HG03064 (cell line): ENCODE measurements around the gene SEC24D.
"Not testable (repeated sequence)": the region's sequence is repeated elsewhere in the genome, so short reads cannot be mapped to it uniquely, and the experiment has no call there.

Experiments used
- ATAC-seq: cut with Tn5 transposase; IDR thresholded peaks from one replicate; pipeline ENCODE4 v1.9.1; 2021; ENCODE audit warnings: low read depth; ENCODE audit not compliant: unreplicated experiment

SEC24D gene, protein sequence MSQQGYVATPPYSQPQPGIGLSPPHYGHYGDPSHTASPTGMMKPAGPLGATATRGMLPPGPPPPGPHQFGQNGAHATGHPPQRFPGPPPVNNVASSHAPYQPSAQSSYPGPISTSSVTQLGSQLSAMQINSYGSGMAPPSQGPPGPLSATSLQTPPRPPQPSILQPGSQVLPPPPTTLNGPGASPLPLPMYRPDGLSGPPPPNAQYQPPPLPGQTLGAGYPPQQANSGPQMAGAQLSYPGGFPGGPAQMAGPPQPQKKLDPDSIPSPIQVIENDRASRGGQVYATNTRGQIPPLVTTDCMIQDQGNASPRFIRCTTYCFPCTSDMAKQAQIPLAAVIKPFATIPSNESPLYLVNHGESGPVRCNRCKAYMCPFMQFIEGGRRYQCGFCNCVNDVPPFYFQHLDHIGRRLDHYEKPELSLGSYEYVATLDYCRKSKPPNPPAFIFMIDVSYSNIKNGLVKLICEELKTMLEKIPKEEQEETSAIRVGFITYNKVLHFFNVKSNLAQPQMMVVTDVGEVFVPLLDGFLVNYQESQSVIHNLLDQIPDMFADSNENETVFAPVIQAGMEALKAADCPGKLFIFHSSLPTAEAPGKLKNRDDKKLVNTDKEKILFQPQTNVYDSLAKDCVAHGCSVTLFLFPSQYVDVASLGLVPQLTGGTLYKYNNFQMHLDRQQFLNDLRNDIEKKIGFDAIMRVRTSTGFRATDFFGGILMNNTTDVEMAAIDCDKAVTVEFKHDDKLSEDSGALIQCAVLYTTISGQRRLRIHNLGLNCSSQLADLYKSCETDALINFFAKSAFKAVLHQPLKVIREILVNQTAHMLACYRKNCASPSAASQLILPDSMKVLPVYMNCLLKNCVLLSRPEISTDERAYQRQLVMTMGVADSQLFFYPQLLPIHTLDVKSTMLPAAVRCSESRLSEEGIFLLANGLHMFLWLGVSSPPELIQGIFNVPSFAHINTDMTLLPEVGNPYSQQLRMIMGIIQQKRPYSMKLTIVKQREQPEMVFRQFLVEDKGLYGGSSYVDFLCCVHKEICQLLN

GRCh38 chr4:118835571-118836300 lies at the start of gene SEC24D:
TSS of gene SEC24D (minus strand) at chr4:118836126. CDS start at chr4:118833696, 2,430 bp downstream.
- ATAC-seq, result peak; percentile 71

GRCh38 chr4:118884716-118885115 lies 48.8 kb upstream of the SEC24D start:
- no peak for ATAC-seq

DNA sequence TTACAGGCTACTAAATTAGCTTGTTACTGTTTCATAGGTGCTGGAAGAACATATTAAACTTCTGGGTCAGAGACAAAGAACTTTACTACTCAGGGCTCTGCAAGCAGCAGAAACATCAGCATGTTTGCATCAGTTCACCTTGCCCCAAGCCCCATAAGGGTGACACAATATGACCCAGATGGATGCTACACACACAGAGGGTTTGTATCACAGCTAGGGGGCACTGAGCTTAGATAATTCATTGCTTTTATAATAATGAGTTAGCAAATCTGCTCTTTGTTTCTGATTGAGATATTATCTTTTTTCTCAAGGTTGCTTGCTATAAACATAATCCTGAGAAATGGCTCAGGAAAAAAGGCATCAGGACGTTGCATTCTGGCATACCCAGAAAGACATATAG lies 47.9 kb upstream of the SEC24D start:
- ATAC-seq, result no peak

DNA sequence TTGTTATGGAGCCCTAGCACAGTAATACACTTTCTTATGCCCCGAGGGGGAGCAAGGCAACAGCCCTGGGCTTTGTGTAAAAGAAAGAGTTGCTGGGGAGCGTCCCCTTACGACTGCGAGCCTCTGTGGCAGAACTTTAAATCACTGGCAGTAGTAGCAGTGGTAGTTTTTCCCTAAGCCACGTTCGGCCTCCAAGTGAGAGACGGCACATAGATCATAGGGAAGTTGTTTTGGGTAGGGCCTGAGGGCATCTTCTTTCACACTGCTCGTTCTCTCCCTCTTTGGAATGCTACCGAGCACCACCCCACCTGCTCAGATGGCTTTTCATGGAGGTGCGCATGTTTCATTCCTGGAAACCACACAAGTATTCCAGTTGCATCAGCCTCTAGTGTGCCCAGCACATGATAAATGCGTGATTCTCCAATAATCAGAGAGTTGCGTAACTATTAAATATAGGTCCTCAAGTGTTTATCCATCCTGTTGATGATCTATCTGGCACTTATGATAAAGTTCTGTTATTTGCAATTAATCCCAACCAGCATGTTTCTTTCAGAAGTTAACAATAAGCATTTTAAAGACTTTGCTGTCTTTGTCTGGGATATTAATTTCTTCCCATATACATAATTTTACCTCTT lies 45.7 kb upstream of the SEC24D start:
- ATAC-seq, result no peak

- no peak for ATAC-seq
Observed at GRCh38 chr4:118879409-118879808, 43.5 kb upstream of the SEC24D start.

DNA sequence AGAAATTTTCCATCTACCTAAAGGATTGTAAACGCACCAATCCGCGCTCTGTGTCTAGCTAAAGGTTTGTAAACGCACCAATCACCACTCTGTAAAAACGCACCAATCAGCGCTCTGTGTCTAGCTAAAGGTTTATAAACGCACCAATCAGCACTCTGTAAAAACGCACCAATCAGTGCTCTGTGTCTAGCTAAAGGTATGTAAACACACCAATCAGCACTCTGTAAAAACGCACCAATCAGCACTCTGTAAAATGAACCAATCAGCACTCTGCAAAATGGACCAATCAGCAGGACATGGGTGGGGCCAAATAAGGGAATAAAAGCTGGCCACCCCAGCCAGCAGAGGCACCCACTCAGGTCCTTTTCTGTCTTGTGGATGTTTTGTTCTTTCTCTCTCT lies 42.6 kb upstream of the SEC24D start:
- not testable (repeated sequence) for ATAC-seq

DNA sequence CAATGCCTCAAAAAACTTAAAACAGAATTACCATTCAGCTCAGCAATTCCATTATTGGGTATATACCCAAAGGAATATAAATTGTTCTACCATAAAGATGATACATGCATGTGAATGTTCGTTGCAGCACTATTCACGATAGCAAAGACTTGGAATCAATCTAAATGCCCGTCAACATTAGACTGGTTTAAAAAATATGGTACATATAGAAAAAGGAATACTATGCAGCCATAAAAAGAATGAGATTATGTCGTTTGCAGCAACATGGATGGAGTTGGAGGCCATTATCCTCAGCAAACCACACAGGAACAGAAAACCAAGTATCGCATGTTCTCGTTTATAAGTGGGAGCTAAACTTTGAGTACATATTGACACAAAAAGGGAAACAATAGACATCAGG lies 41.9 kb upstream of the SEC24D start:
- no peak for ATAC-seq

DNA sequence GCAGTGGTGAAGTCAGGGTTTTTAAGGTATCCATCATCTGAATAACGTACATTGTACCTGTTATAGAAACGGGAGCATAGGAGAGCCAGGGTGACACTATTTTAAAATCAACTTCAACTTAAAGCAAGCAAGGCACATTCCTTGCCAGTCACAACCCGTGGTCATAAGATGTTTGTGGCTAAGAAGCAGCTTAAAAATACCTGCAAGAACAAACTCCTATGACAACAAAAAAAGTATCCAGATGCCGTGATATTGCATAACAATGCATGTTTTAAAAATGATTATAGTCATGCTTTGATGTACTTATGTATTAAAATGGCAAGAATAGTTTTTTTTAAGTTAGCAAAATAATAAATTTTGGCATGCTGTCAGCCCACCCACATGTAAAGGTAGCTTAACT lies 36.3 kb upstream of the SEC24D start:
- no peak for ATAC-seq

DNA sequence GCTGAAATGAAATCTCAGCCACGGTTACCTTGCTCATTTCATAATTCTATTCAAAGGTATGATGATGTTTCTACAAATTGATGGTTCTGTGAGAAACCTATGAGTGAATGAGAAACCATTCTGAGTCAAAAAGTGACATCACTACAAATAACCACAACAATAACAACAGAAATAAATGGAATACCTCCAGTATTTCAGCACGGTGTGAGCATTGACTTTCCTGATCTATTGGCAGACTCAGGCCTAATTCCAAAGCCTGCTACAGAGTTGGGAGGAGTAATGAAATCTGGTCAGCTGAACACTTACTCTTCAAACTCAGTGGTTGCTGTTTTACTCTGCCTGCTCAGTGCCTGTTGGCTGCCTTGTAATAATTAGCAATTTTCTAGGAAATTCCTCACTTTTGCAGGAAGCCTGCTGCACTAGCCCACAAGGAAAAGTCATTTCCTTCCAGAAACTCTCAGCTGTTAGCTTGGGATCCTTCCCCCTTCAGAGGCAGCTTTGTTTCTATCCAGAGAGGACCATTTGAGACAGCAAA lies 33.9 kb upstream of the SEC24D start:
- no peak for ATAC-seq

DNA sequence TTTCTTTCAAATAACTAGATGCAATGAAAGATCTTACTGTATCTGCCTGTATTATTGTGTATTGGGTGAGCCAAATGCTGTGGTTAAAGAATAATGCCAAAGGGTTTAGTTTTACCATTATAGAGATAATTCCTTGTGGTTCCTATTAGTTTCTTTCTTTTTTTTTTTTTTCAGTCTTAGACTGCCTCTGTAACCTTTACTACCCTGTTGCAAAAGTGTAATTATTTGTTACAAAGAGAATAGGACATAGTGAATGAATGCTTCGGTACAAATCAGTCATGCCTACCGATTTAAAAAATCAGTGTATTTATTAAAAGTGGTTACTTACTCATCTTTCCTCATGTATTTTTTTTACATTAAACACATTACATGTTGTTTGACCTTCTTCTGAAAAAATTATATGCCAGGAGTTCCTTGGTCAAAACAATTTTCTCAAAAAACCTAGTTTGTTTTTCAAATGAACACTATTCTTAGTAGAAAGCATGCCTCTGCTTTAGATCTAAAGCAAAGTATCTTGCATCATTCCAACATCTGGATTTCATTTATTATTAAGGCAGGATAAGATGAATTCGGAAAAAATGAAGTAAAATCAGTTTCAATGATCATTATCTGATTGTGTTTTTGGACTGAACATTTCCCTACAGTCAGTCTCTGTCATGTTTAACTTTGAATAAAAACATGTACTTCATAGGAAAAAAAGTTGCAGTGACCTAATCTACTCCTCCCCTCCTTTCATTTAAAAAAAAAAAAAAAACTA lies 31.6 kb upstream of the SEC24D start:
- no peak for ATAC-seq

DNA sequence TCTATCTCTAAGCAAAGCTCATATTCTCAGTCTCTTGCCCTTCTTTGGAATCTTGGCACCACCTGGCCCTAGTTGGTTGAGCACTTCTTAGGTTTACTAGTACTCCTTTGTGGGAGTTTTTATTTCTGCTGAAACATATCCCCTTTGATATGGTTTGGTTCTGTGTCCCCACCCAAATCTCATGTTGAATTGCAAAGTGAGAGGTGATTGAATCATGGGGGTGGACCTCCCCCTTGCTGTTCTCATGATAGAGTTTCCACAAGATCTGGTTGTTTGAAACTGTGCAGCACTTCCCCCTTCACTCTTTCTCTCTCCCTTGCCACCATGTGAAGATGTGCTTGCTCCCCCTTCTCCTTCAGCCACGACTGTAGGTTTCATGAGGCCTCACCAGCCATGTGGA lies 30.5 kb upstream of the SEC24D start:
- no peak for ATAC-seq

DNA sequence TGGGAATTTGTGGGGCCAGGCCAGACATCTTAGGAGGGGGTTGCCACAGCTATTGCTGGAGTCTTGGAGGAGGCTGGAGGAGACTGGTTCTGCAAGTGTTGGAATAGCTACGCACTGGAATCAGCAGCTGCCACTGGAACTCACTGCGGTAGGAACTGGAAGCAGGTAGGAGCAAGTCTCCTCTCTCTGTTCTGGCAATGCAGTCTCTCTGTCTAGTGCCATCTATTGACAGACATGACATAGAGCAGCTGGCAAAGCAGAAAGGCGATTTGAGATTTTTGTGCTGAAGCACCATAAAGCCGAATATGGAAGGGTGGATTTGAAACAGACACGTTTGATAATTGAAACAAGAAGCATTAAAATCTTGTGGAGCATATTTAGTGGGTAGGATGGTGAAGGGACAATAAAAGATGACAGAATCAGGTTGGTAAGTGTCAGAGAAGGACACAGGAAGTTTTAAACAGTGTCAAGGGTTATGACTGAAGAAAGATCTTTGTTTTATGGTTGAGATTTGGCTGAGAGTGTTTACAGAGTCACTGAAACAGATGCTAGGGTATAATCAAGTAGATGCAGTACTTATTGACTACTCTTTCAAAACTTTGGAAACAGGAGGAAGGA lies 29.3 kb upstream of the SEC24D start:
- ATAC-seq, result no peak

DNA sequence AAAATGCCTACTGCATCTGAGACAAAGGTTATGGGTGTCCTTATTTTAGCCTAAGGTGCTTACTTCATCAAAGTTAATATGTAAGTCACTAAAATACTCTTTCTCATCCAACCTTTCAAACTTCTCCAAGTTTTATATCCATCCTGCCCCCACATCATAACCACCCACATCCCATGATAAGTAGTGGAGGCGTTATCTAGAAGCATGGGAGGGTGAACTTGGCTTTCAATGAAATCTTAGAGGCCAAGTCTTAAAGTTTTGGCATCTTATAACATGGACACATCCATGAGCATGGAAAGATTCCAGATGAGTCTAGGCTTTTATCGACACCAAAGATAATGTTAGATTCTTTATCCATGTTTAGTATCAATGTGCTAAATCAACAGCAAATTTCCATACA lies 22.9 kb upstream of the SEC24D start:
- ATAC-seq, result no peak

- ATAC-seq, result no peak
Observed at GRCh38 chr4:118857760-118858159, 21.8 kb upstream of the SEC24D start.

GRCh38 chr4:118850488-118851173 lies 14.7 kb upstream of the SEC24D start:
- ATAC-seq, result peak; percentile 92

GRCh38 chr4:118849867-118850487 lies 14.1 kb upstream of the SEC24D start:
- peak; percentile 8 for ATAC-seq

GRCh38 chr4:118848901-118849300 lies 13.0 kb upstream of the SEC24D start:
- ATAC-seq, result no peak

DNA sequence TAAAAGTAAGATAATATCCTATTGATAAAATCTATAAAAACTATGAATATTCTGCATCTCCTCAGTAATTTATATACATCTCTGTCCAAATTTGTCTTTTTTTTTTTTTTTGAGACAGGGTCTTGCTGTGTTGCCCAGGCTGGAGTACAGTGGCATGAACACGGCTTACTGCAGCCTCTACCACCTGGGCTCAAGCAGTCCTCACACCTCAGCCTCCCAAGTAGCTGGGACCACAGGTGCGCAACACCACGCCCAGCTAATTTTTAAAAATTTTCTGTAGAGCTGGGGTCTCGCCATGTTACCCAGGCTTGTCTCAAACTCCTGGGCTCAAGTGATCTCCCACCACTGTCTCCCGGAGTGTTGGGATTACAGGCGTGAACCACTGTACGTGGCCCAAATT lies 12.3 kb upstream of the SEC24D start:
- no peak for ATAC-seq
